ENCODE data around the gene PRPF19. TPM values are rescaled to one million over a fixed set of nuclear protein-coding genes. Genes with fewer than 3 reads are reported as not detected.

Gene PRPF19
- polyA plus RNA-seq, 1 of the 3 experiments (the other 2 are of a cell fraction) = 58.9 TPM

- Histone ChIP-seq H3K27ac (ENCODE audit: low read depth in 2 of 2, low read length in 1 of 2) (no peak overlapping the region), H2AFZ (ENCODE audit: low read depth) (no peak overlapping the region), H3F3A (replicated peaks; ENCODE audit: insufficient read depth) (no peaks in the 10 kb centered on the region), H3K9ac (no peak overlapping the region), H3K9me2 (no peaks in the 10 kb centered on the region), H3K4me1 (ENCODE audit: control insufficient read depth in 1 of 2, insufficient read depth in 2 of 2, low read depth in 1 of 2, low read length in 1 of 2) (no peaks in the 10 kb centered on the region; a peak in 1 of 4 replicates), H3K4me3 (ENCODE audit: low read depth in 2 of 2, low read length in 1 of 2) (no peak overlapping the region), H3K27me3 (ENCODE audit: insufficient read depth) (no peaks in the 10 kb centered on the region), H3K9me3 (no peaks in the 10 kb centered on the region), H3K4me2 (no peak overlapping the region), H3K36me3 (replicated peaks in 1 of 2; ENCODE audit: control insufficient read depth in 1 of 2, insufficient read depth in 2 of 2, low read length in 1 of 2) (no peaks in the 10 kb centered on the region), H3K79me2 (ENCODE audit: insufficient read depth) (no peaks in the 10 kb centered on the region), H4K20me1 (ENCODE audit: insufficient read depth) (no peaks in the 10 kb centered on the region)
- DNase-seq = no peak
- CTCF ChIA-PET = interaction anchor here (0.9 to 1.5 kb wide), 2 partner anchors 15 to 182 kb away, joined by 3 to 4 read pairs; no protein-coding TSS in a partner anchor
- TF ChIP-seq FOSL2 (IDR thresholded peaks at IDR 0.05; ENCODE audit: borderline replicate concordance, low read depth) (no peak), ELF1 (IDR thresholded peaks at IDR 0.05) (no peak), EP300 (IDR thresholded peaks at IDR 0.05; ENCODE audit: borderline replicate concordance in 1 of 2, low read depth in 1 of 2, low read length in 1 of 2) (no peak), PBX3 (IDR thresholded peaks at IDR 0.05) (no peak), USF1 (IDR thresholded peaks at IDR 0.05; ENCODE audit: borderline replicate concordance, low read depth) (no peak), EZH2phosphoT487 (IDR thresholded peaks at IDR 0.05; ENCODE audit: borderline replicate concordance, low read depth) (no peak), FOXM1 (IDR thresholded peaks at IDR 0.05; ENCODE audit: low read depth) (no peak), ZBTB33 (IDR thresholded peaks at IDR 0.05; ENCODE audit: borderline replicate concordance, low read depth) (no peak), RXRA (IDR thresholded peaks at IDR 0.05; ENCODE audit: borderline replicate concordance, low read depth) (no peak), GATA2 (CRISPR knock-in tag; IDR thresholded peaks at IDR 0.05) (no peak)
- WGBS (ENCODE audit: low lambda C conversion rate) = 74% methylated on average over 15 of the region's 15 CpGs
- POLR2A ChIA-PET = no interaction called here
These were observed 40.3 kb upstream of the PRPF19 start for GRCh38 chr11:60946601-60947264.

- no peak for DNase-seq
- Histone ChIP-seq H3K79me2 (ENCODE audit: insufficient read depth) (no peaks in the 10 kb centered on the region), H2AFZ (ENCODE audit: low read depth) (no peak overlapping the region), H3K9me2 (no peaks in the 10 kb centered on the region), H3K9me3 (no peaks in the 10 kb centered on the region), H3K9ac (no peak overlapping the region), H3K4me3 (ENCODE audit: low read depth in 2 of 2, low read length in 1 of 2) (no peak overlapping the region), H3K4me1 (ENCODE audit: control insufficient read depth in 1 of 2, insufficient read depth in 2 of 2, low read depth in 1 of 2, low read length in 1 of 2) (no peaks in the 10 kb centered on the region; a peak in 1 of 4 replicates), H4K20me1 (ENCODE audit: insufficient read depth) (no peaks in the 10 kb centered on the region), H3F3A (replicated peaks; ENCODE audit: insufficient read depth) (no peaks in the 10 kb centered on the region), H3K36me3 (replicated peaks in 1 of 2; ENCODE audit: control insufficient read depth in 1 of 2, insufficient read depth in 2 of 2, low read length in 1 of 2) (no peaks in the 10 kb centered on the region), H3K27me3 (ENCODE audit: insufficient read depth) (no peaks in the 10 kb centered on the region), H3K4me2 (no peak overlapping the region), H3K27ac (ENCODE audit: low read depth in 2 of 2, low read length in 1 of 2) (no peak overlapping the region)
- TF ChIP-seq FOSL2 (IDR thresholded peaks at IDR 0.05; ENCODE audit: borderline replicate concordance, low read depth) (no peak), NRF1 (IDR thresholded peaks at IDR 0.05; ENCODE audit: low read depth, low read length) (no peak), NFIC (IDR thresholded peaks at IDR 0.05; ENCODE audit: borderline replicate concordance) (no peak), ZBTB33 (IDR thresholded peaks at IDR 0.05; ENCODE audit: borderline replicate concordance, low read depth) (no peak)
- 74% methylated on average over 5 of the region's 5 CpGs for WGBS (ENCODE audit: low lambda C conversion rate)
- POLR2A ChIA-PET = no interaction called here
- CTCF ChIA-PET = interaction anchor here (0.8 to 1.5 kb wide), 5 partner anchors 58 to 191 kb away, joined by 3 to 4 read pairs (median 3); no protein-coding TSS in a partner anchor
These were observed 38.9 kb upstream of the PRPF19 start for GRCh38 chr11:60945295-60945667.
